HG03575 (cell line): ENCODE data around the gene MSMB.
"Not testable (repeated sequence)": the region's sequence is repeated elsewhere in the genome, so short reads cannot be mapped to it uniquely, and the experiment has no call there.

Experiments used
- ATAC-seq: cut with Tn5 transposase; IDR thresholded peaks from one replicate; pipeline ENCODE4 v1.9.1; 2021; ENCODE audit not compliant: unreplicated experiment, insufficient number of reproducible peaks, low FRiP score; ENCODE audit errors: extremely low read depth

The MSMB gene

GRCh38 chr10:46073564-46073963, 27.5 kb upstream of the MSMB start:
- no peak for ATAC-seq

- ATAC-seq = no peak
Observed at GRCh38 chr10:46070749-46071148, 24.7 kb upstream of the MSMB start.

GRCh38 chr10:46069771-46070463, 23.8 kb upstream of the MSMB start:
- ATAC-seq = no peak

DNA sequence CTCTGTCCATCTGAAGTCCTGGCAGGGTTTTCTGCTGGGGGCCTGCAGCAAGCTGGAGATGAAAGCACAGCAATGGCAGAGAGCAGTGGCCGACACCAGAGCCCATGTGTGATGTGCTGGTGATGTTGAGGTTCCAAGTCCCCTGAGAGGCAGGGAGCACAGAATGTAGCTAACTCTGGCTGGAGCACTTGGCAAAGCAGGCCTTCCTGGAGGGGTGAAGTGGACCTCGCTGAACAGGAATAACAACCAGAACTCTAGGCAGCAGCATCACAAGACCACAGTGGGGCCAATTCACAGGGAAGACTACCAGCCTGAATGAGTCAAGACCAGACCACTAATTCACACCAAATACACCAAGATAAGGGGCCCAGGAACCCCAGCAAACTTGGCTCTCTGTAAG, 22.8 kb upstream of the MSMB start:
- ATAC-seq = no peak

DNA sequence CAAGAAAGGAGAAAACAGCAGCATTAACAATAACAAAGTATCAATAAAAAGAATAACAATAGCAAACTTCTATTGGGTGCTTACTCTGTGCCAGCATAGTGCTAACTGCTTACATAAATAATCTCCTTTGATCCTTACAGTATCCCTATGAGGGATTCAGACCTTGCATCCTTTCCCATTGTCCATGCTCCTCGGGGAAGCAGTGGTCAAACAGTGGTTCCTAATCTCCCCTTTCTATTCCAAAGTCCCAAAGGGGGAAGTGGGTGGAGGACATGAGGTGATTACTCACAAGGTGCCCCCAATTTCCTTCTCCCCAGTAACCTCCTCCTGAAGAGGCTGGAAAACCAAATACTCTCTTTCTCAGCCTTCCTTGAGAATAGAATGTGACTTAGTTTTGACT, 22.0 kb upstream of the MSMB start:
- no peak for ATAC-seq

DNA sequence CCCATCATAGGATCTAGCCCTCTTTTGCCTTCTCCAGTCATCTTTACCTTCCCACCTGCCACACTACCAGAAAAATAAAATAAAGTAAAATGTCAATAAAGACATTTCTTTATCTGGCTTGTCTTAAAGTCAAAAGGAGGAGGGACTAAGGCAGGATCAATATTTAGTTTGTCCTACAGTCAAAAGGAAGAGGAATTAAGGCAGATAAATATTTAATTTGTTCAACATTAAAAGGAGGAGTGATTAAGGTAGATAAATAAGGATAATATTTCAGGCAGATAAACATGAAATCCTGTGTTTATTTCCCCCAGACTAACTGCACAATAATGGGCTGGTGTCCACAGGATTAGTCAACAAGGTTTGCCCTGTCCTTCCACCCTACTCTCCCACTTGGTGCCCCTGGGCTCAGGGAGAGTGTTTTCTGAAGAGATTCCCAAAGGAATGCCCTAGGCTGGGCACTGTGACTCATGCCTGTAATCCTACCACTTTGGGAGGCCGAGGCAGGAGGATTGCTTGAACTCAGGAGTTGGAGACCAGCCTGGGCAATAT, 18.3 kb upstream of the MSMB start:
- no peak for ATAC-seq

GRCh38 chr10:46062723-46063428, 16.8 kb upstream of the MSMB start:
- ATAC-seq = no peak

DNA sequence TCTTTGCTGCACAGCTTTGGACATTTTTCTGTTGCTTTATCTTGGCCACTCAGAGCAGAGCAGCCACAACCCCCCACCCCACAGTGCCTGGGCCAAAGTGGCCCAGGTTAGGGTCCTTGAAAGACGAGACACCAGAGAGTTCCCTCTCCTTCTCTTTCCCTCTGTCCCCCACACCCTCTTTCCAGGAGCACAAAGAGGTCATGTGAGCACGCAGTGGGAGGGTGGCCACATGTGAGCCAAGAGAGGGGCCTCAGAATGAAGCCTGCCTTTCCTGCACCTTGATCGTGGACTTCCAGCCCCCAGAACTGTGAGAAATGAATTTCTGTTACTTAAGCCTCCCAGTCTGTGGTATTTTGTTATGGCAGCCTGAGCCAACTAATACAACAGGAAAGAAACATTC, 14.6 kb upstream of the MSMB start:
- ATAC-seq = no peak

DNA sequence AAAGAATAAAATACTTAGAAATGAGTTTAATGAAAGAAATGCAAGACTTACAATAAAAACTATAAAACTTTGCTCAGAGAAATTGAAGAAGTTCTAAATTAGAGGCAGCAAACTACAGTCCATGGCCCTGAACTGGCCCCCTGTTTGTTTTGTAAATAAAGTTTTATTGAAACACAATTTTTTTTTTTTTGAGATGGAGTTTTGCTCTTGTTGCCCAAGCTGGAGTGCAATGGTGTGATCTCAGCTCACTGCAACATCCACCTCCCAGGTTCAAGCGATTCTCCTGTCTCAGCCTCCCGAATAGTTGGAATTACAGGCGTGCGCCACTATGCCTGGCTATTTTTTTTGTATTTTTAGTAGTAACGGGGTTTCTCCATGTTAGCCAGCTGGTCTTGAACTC, 11.9 kb upstream of the MSMB start:
- ATAC-seq = not testable (repeated sequence)

DNA sequence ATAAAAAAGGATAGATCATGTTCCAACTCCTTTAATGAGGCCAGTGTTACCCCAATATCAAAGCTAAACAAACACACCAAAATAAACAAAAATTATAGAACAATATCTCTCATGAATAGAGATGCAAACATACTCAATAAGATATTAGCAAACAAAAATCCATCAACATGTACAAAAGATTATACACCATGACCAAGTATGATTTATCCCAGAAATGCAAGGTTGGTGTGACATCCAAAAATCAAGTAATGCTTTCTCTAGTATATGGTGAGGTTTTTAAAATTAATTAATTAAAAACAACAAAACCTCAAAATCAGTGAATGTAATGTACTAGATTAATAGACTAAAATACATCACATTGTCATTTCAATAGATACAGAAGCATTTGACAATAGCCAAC, 11.0 kb upstream of the MSMB start:
- ATAC-seq = no peak

DNA sequence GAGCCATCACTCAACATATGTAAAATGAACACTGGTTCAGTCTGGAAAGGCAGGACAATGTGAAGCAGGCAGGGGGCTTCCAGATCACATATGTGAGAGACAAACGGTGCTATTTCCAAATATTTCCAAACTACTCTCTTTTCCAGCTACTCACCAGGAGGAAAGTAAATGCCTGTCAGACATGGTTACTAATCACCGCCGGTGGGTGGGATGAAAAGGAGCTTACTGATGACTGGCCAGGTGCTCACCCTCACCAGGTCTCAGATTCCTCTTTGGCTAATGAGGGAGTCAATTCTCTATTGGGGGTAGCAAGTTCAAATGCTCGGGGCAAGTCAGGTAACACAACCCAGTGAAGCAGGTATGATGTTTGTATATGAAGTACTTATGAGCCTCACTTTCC, 9.7 kb upstream of the MSMB start:
- no peak for ATAC-seq

GRCh38 chr10:46053534-46054434, 7.7 kb upstream of the MSMB start:
- no peak for ATAC-seq

GRCh38 chr10:46052791-46053375, 6.8 kb upstream of the MSMB start:
- ATAC-seq = no peak

GRCh38 chr10:46052057-46052790, 6.2 kb upstream of the MSMB start:
- no peak for ATAC-seq

GRCh38 chr10:46050941-46051623, 5.0 kb upstream of the MSMB start:
- no peak for ATAC-seq

DNA sequence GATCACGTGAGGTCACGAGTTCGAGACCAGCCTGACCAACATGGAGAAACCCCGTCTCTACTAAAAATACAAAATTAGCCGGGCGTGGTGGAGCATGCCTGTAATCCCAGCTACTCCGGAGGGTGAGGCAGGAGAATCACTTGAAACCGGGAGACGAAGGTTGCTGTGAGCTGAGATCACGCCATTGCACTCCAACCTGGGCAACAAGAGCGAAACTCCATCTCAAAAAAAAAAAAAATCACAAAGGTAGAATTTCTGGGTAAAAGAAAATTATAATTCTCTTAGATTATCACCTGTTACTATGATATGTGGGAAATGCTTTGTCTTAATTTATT, 3.4 kb upstream of the MSMB start:
- ATAC-seq = not testable (repeated sequence)

DNA sequence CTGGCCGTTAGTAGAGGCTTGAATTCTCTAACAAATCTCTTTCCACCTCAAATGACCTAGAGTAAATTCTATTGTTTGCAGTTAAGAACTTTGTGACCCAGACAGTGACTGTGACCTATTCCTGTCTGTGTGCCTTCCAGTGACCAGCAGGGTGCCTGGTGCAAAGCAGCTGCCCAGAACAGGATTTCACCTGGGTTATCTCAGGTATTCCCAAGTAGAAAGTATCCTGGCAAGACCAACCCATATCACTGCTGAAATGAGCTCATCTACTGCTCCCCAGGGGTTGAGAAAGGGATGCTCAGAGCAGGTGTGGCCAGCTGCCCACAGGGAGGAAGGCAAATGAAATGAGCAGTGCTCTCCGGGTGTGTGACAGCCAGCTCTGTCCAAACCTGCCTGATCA, 2.1 kb upstream of the MSMB start:
- ATAC-seq = no peak

GRCh38 chr10:46042527-46042926, 3.5 kb downstream of the MSMB start:
- no peak for ATAC-seq
